Erythroblast (primary cell): ENCODE results near the gene INHBE.
"Not testable (repeated sequence)": the region's sequence is repeated elsewhere in the genome, so short reads cannot be mapped to it uniquely, and the experiment has no call there.

ENCODE experiments used
- GATA1 ChIP-seq: IDR thresholded peaks from 2 replicates; pipeline ENCODE4 v1.6.1; 2011; ENCODE audit warnings: low read depth, mild to moderate bottlenecking, control low read depth, low read length, moderate library complexity
- POLR2A ChIP-seq: IDR thresholded peaks from 2 replicates; pipeline ENCODE4 v1.6.1; 2011; ENCODE audit warnings: mild to moderate bottlenecking, low read length

- not testable (repeated sequence) for TF ChIP-seq POLR2A, GATA1
Observed at GRCh38 chr12:57502311-57502969, 47.3 kb downstream of the INHBE start.
